Placental epithelial cell (primary cell): ENCODE data around the gene PIF1. TPM values are rescaled to one million over a fixed set of nuclear protein-coding genes. Genes with fewer than 3 reads are reported as not detected.

Source experiments
- total RNA-seq: library from RNA; depleted of rRNA; stranded (reverse); fragments of >200 nt; gene quantifications from 2 replicates; pipeline ENCODE4 v1.2.3, GENCODE V29; 2012

PIF1 gene
- 1.6 and 3.9 TPM in 2 replicates for total RNA-seq

GRCh38 chr15:64825431-64826294 is at the start of gene PIF1:
PIF1 (minus strand) TSS chr15:64825647; CDS start chr15:64824335, 1,312 bp downstream.

GRCh38 chr15:64841344-64842095 is 16.1 kb upstream of the PIF1 start, which contains the start of gene PLEKHO2:
PLEKHO2 (plus strand) TSS chr15:64841915; CDS start chr15:64842017, 102 bp downstream.

GRCh38 chr15:64775551-64776401 is 49.7 kb downstream of the PIF1 start, which contains the start of gene RBPMS2:
RBPMS2 (minus strand) TSS chr15:64775589; CDS start chr15:64775319, 270 bp downstream.

Other genes starting within 250 kb of the PIF1 start
- not detected in 2 replicates for gene RBPMS2, start 50.1 kb downstream of the PIF1 start, total RNA-seq
- gene PLEKHO2, start 16.3 kb upstream of the PIF1 start, total RNA-seq: 22.3 and 26.7 TPM in 2 replicates
- 8.6 and 16.1 TPM in 2 replicates for gene ANKDD1A, start 86.3 kb upstream of the PIF1 start, total RNA-seq
- 75.4 and 87.3 TPM in 2 replicates for gene SPG21, start 164.3 kb upstream of the PIF1 start, total RNA-seq
- 8.2 and 16.8 TPM in 2 replicates for gene MTFMT, start 204.0 kb upstream of the PIF1 start, total RNA-seq
- gene SLC51B, start 219.7 kb upstream of the PIF1 start, total RNA-seq: not detected in 2 replicates
- not detected in 2 replicates for gene RASL12, start 242.3 kb upstream of the PIF1 start, total RNA-seq